HEK293 (cell line): ENCODE results near the gene MRPL4.
A peak's percentile ranks its signal among the peaks of the same experiment; 100 is the strongest.

ENCODE experiments used
- CTCF ChIP-seq: fragments of 450-650 bp; formaldehyde crosslinking; IDR thresholded peaks from 2 replicates; pipeline ENCODE4 v1.5.1; 2016; ENCODE audit warnings: missing biosample characterization, missing genetic modification characterization
- GLI4 ChIP-seq: fragments of 450-650 bp; formaldehyde crosslinking; IDR thresholded peaks from 2 replicates; pipeline ENCODE4 v1.5.1; 2016; ENCODE audit warnings: missing biosample characterization, missing genetic modification characterization
- HOXC10 ChIP-seq: sonication (generic); formaldehyde crosslinking; IDR thresholded peaks from 2 replicates; pipeline ENCODE4 v1.8.1; 2023; ENCODE audit warnings: mild to moderate bottlenecking, missing genetic modification reagents
- HOXD13 ChIP-seq: sonication (generic); formaldehyde crosslinking; IDR thresholded peaks from 2 replicates; pipeline ENCODE4 v1.8.0; 2022; ENCODE audit warnings: missing genetic modification reagents, borderline replicate concordance
- KLF10 ChIP-seq: fragments of 450-650 bp; IDR thresholded peaks from 2 replicates; pipeline ENCODE4 v1.5.1; 2018; ENCODE audit warnings: missing biosample characterization, mild to moderate bottlenecking, missing genetic modification characterization
- KLF7 ChIP-seq: fragments of 450-650 bp; formaldehyde crosslinking; IDR thresholded peaks from 2 replicates; pipeline ENCODE4 v1.5.1; 2016; ENCODE audit warnings: missing biosample characterization, missing genetic modification characterization, borderline replicate concordance
- PRDM4 ChIP-seq: fragments of 450-650 bp; formaldehyde crosslinking; IDR thresholded peaks from 2 replicates; pipeline ENCODE4 v1.5.1; 2017; ENCODE audit warnings: missing biosample characterization, missing genetic modification characterization
- SP3 ChIP-seq: fragments of 450-650 bp; formaldehyde crosslinking; IDR thresholded peaks from 2 replicates; pipeline ENCODE4 v1.5.1; 2016; ENCODE audit warnings: missing biosample characterization, missing genetic modification characterization
- TRIM28 ChIP-seq: IDR thresholded peaks from 2 replicates; pipeline ENCODE4 v1.6.1; 2011; ENCODE audit warnings: low read length, control low read depth, borderline replicate concordance
- ZBTB1 ChIP-seq: fragments of 450-650 bp; formaldehyde crosslinking; IDR thresholded peaks from 2 replicates; pipeline ENCODE4 v1.5.1; 2016; ENCODE audit warnings: missing biosample characterization, missing genetic modification characterization
- ZBTB10 ChIP-seq: fragments of 450-650 bp; formaldehyde crosslinking; IDR thresholded peaks from 2 replicates; pipeline ENCODE4 v1.5.1; 2016; ENCODE audit warnings: missing biosample characterization, missing genetic modification characterization
- ZBTB44 ChIP-seq: fragments of 450-650 bp; IDR thresholded peaks from 2 replicates; pipeline ENCODE4 v1.5.1; 2018; ENCODE audit warnings: missing biosample characterization, mild to moderate bottlenecking, missing genetic modification characterization
- ZFP37 ChIP-seq: fragments of 450-650 bp; formaldehyde crosslinking; IDR thresholded peaks from 2 replicates; pipeline ENCODE4 v1.5.1; 2016; ENCODE audit warnings: missing biosample characterization, missing genetic modification characterization
- ZFP41 ChIP-seq: fragments of 450-650 bp; formaldehyde crosslinking; IDR thresholded peaks from 2 replicates; pipeline ENCODE4 v1.5.1; 2016; ENCODE audit warnings: missing biosample characterization, missing genetic modification characterization, borderline replicate concordance
- ZNF175 ChIP-seq: fragments of 450-650 bp; formaldehyde crosslinking; IDR thresholded peaks from 2 replicates; pipeline ENCODE4 v1.5.1; 2016; ENCODE audit warnings: missing biosample characterization, missing genetic modification characterization
- ZNF18 ChIP-seq: fragments of 450-650 bp; formaldehyde crosslinking; IDR thresholded peaks from 2 replicates; pipeline ENCODE4 v1.5.1; 2016; ENCODE audit warnings: missing biosample characterization, missing genetic modification characterization
- ZNF214 ChIP-seq: fragments of 450-650 bp; formaldehyde crosslinking; IDR thresholded peaks from 2 replicates; pipeline ENCODE4 v1.5.1; 2017; ENCODE audit warnings: missing biosample characterization, mild to moderate bottlenecking, missing genetic modification characterization, borderline replicate concordance
- ZNF23 ChIP-seq: fragments of 450-650 bp; formaldehyde crosslinking; IDR thresholded peaks from 2 replicates; pipeline ENCODE4 v1.5.1; 2016; ENCODE audit warnings: missing biosample characterization, missing genetic modification characterization, borderline replicate concordance
- ZNF488 ChIP-seq: fragments of 450-650 bp; formaldehyde crosslinking; IDR thresholded peaks from 2 replicates; pipeline ENCODE4 v1.5.1; 2016; ENCODE audit warnings: missing biosample characterization, missing genetic modification characterization
- ZNF558 ChIP-seq: fragments of 450-650 bp; formaldehyde crosslinking; IDR thresholded peaks from 2 replicates; pipeline ENCODE4 v1.5.1; 2016; ENCODE audit warnings: missing biosample characterization, missing genetic modification characterization
- ZNF580 ChIP-seq: fragments of 450-650 bp; formaldehyde crosslinking; IDR thresholded peaks from 2 replicates; pipeline ENCODE4 v1.5.1; 2016; ENCODE audit warnings: missing biosample characterization, missing genetic modification characterization
- ZNF596 ChIP-seq: fragments of 450-650 bp; IDR thresholded peaks from 2 replicates; pipeline ENCODE4 v1.5.0; 2018; ENCODE audit warnings: missing biosample characterization, mild to moderate bottlenecking, missing genetic modification characterization, moderate library complexity
- ZNF626 ChIP-seq: fragments of 450-650 bp; sonication (Bioruptor Pico); formaldehyde crosslinking; IDR thresholded peaks from 2 replicates; pipeline ENCODE4 v1.5.1; 2018; ENCODE audit warnings: missing biosample characterization, missing genetic modification characterization, inconsistent platforms
- ZNF660 ChIP-seq: fragments of 450-650 bp; IDR thresholded peaks from 2 replicates; pipeline ENCODE4 v1.5.1; 2018; ENCODE audit warnings: missing biosample characterization, mild to moderate bottlenecking, missing genetic modification characterization
- ZNF777 ChIP-seq: fragments of 450-650 bp; formaldehyde crosslinking; IDR thresholded peaks from 2 replicates; pipeline ENCODE4 v1.5.1; 2017; ENCODE audit warnings: missing biosample characterization, missing genetic modification characterization, borderline replicate concordance
- ZNF792 ChIP-seq: fragments of 450-650 bp; formaldehyde crosslinking; IDR thresholded peaks from 2 replicates; pipeline ENCODE4 v1.5.1; 2016; ENCODE audit warnings: missing biosample characterization, missing genetic modification characterization
- ZXDB ChIP-seq: fragments of 450-650 bp; formaldehyde crosslinking; IDR thresholded peaks from 2 replicates; pipeline ENCODE4 v1.5.1; 2016; ENCODE audit warnings: missing biosample characterization, missing genetic modification characterization

MRPL4 gene

GRCh38 chr19:10251792-10252694 lies at the start of gene MRPL4 (continued):
- TF ChIP-seq CTCF (tag by site-specific recombination) (peak; percentile 85), ZNF18 (peak; percentile 71), ZFP37 (peak; percentile 96), HOXC10 (CRISPR knock-in tag) (0 out of 2 replicates have a peak, but pooled peaks have one; percentile 65), ZXDB (tag by site-specific recombination) (peak; percentile 95), ZNF660 (tag by site-specific recombination) (peak; percentile 80), PRDM4 (peak; percentile 65), SP3 (tag by site-specific recombination) (peak; percentile 97), KLF7 (tag by site-specific recombination) (peak; percentile 90), ZNF792 (tag by site-specific recombination) (0 out of 2 replicates have a peak, but pooled peaks have one; percentile 63), ZNF580 (tag by site-specific recombination) (peak; percentile 95), ZNF175 (tag by site-specific recombination) (no peak), ZNF596 (tag by site-specific recombination) (peak; percentile 55; the same call in 1 of the 2 replicates), ZNF558 (tag by site-specific recombination) (no peak), ZNF777 (tag by site-specific recombination) (no peak), GLI4 (no peak; the same call in 1 of the 2 replicates), ZNF214 (tag by site-specific recombination) (no peak), ZBTB44 (tag by site-specific recombination) (peak; percentile 86), TRIM28 (no peak), KLF10 (tag by site-specific recombination) (peak; percentile 90), ZFP41 (no peak), HOXD13 (CRISPR knock-in tag) (no peak), ZBTB1 (tag by site-specific recombination) (peak; percentile 83; the same call in 1 of the 2 replicates), ZNF488 (tag by site-specific recombination) (peak; percentile 27; the same call in 1 of the 2 replicates), ZNF626 (no peak), ZNF23 (no peak), ZBTB10 (tag by site-specific recombination) (peak; percentile 96)
